ENCODE data around the gene LRP1. TPM values are rescaled to one million over a fixed set of nuclear protein-coding genes. Genes with fewer than 3 reads are reported as not detected.

Gene LRP1
- total RNA-seq, 1 experiment from 2014 or later: 28.8 TPM

DNA sequence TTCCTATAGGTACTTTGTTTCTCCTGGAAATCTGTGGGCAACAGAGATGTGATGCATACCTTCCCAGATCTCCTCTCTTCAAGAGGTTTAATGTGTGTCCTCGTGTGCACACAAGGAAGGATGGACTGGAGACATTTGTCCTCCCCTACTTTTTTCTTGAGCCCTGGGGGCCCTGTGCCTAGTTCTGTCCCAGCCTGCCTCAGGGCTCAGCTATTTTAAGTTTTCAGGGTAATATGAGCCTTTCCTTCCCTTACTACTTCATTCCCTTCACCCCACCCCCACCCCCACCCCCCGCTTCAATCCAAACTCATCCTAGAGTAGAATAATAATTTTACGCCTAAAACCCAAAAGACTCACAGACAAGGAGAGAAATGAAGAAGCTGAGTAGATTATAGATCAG lies 122.3 kb downstream of the LRP1 start:
- DNase-seq (ENCODE audit: low read depth): no peak

DNA sequence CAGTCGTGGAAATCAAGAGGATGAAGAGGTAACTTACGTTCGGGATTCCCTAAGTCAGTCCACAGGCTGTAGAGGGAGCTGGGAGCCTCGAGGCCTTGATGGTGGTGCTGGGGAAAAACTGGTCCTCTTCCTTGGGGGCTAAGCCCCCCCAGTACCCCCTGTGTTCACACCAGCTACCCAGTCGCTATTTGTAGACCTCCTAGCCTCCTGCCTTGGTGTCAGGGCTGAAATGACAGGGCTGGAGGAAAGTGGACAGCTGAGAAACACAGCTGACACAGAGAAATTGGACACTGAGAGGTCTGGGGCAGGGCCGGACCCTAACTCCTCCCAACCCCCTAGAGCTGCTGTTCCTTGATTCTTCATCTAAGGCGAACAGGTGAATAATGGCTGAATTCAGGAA lies 122.7 kb downstream of the LRP1 start, which contains the start of gene STAC3:
Gene STAC3, minus strand, starts transcription at position 232 of the 400 bp plus-strand sequence. CDS start 1,551 bp downstream, outside the sequence.
- DNase-seq (ENCODE audit: low read depth): no peak

DNA sequence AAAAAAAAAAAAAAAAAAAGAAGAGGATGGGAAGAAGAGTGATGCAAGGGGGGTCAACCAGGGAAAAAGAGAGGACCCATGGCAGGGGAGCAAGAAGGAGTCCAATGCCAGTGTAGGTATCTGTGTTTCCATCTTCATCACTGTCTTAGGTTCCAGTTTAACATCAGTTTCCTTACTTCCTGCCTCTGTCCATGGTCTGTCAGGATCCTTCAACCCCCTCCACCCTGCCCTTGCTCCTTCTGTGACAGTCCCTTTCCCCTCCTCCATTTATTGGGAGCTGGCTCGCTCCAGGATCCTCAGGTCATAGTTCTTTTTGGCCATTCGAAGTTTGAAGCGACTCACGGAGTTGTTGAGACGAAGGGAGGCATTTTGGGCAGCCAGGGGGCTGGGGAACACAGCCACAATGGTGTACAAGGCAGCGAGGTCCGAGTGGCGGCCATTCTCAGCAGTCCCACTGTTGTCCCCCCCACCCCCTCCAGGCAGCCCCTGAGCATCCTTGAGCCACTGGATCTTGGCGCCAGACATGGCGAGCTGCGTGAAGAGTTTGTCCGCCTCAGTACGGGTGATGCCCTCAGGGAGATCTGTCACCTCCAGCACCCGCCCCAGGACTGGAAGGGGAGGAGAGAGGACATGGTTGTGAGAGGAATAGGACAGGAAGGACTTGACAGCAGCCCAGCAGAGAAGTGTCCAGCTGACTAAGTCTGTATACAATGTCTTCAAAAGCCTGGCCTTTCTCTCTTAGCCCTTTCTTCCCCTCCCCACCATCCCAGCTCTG lies 126.4 kb downstream of the LRP1 start:
- DNase-seq (ENCODE audit: low read depth): no peak

DNA sequence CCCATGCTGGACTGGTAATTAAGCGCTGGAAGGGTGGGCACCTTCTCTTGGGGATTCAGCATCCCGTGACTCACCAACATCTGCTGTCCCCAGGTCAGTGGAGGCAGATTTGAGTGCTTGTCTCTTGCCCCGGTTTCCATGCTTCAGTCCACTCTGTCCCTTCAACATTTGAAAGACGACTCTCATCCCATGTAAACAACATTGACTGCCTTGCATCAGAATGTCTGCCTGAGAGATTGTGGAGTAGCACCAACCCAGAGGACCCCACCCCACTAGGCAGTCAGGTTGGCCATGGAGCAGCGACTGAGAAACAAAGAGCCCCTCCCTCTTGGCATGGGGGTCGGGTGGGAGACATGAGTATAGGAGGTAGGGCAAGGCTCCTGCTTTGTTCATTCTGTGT lies 127.6 kb downstream of the LRP1 start:
- DNase-seq (ENCODE audit: low read depth): no peak

DNA sequence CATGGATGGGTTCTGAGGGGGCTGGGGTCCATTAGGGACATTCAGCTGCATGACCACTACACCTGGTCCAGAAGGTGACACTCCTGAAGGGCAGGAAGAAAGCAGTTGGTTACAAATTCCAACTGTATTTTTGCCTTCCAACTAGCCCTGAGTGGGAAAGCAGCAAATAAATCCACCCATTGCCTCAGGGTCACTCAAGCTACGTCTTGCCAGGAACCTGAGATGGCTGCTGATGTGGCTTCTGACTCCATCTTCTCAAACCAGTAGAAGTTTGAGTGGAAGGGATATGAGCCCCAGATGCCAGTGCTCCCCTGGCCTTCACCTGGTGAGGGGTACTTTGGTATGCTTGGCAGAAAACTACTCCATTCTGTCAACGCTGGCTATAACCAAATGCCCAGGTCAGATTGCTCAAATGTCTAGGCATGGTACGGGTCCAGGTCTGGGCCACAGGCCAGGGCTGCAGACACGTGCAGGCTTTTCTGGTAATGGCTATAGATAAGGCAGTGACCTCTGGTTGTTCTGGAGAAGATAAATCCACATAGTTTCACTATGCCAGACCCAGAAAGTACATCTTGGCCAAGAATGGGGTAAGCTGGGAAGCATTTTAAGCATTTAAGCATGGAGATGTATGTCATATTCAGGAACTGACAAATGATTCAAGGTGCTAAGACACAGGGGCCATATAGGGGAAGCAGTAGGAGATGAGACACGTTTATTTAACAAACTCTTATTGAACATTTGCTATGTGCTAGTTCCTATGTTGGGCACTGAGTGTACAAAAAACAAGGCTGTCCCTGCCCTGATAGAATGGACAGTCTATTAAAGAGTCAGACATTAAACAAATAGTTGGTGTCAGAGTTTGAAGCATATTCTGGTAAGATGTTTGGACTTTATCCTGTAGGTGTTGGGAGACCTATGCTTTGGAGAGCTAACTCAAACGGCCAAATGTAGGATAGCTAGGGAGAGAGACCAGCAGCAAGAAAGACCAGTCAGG lies 131.0 kb downstream of the LRP1 start:
- DNase-seq (ENCODE audit: low read depth): no peak

DNA sequence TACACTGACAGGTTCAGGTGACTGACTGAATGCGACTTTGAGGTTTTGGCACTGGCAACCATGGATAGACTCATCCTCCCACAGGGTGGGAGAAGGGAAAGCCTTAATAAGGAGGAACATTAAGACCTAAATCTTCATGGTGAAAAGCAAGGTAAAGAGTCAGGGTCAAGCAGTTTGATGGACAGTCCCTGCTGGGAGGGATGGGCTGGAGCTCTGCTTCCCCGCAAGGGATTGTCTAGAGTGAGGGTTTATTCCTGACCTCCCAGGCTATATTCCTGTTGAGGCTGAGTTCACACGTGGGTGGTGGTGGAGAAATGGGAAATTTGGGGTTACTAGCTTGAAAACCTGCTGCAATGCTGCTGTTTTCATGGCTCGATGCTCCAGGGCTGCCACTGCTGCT lies 132.1 kb downstream of the LRP1 start:
- no peak for DNase-seq (ENCODE audit: low read depth)

DNA sequence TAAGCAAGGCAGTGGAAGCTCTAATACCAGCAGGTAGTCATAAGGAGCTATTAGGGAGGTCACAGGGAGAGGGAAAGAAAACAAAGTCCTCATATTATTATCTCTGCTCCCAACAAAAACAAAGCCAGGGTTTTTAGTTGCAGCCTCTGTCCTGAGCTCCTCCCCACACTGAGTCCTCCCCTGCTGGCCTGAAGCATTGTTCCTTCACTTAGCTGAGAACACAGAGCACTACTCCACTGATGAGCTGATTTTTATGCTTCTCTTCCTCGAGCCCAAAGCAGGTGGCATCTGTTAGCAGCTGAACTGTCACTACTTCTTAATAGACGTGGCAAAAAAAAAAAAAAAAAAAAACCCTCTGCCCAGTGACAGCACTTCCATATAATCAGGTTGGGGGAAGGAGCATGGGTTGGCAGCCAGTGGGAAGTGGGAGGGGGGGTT lies 133.2 kb downstream of the LRP1 start:
- DNase-seq (ENCODE audit: low read depth): no peak

DNA sequence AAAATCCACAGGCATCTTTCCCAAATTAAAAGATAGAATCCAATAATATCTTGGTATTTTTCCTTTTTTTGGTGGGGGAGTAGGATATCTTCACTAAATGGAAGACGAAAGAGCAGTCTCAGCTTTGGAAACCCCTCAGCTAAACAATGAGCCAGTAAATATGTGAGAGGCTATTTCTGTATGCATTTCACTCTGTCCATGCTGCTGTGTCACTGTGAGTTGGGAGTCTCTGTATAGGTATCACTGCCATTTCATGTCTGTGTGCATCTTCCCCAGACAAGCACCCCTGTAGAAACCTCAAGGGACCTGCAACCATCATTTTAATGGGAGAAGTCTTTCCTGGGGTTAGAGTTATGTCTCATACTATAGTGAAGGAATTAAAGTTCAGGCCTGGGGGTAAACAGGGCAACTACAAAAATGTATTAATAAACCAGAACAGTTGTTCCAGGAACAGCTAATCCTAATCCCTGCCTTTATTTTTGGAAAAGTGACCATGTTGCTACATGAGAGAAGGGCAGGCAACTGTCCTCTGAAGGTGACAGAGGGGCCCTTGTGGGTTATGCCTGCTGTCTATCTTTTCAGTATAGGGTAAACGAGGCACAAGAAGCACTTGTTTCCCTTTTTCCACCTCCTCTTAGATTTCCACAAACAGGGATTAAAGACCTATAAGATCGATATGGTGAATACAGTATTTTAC lies 134.0 kb downstream of the LRP1 start:
- no peak for DNase-seq (ENCODE audit: low read depth)

Other genes with a start within 250 kb of the LRP1 start
- not detected in 2 replicates for gene SDR9C7, start 194.1 kb upstream of the LRP1 start, total RNA-seq (2014; rRNA removed; shearing (Covaris generic))
- 0.29 TPM in 1 of 2 replicates, not detected in the other for gene RDH16, start 170.9 kb upstream of the LRP1 start, total RNA-seq (2014; rRNA removed; shearing (Covaris generic))
- gene ZBTB39, start 121.9 kb upstream of the LRP1 start, total RNA-seq (2014; rRNA removed; shearing (Covaris generic)): 2.3 and 2.6 TPM in 2 replicates
- not detected in 2 replicates for gene TAC3, start 112.0 kb upstream of the LRP1 start, total RNA-seq (2014; rRNA removed; shearing (Covaris generic))
- gene MYO1A, start 78.4 kb upstream of the LRP1 start, total RNA-seq (2014; rRNA removed; shearing (Covaris generic)): not detected in 2 replicates
- 27.9 and 30.4 TPM in 2 replicates for gene NEMP1, start 49.7 kb upstream of the LRP1 start, total RNA-seq (2014; rRNA removed; shearing (Covaris generic))
- gene NAB2, start 39.4 kb upstream of the LRP1 start, total RNA-seq (2014; rRNA removed; shearing (Covaris generic)): 10.9 and 17.6 TPM in 2 replicates
- 29.4 and 33.0 TPM in 2 replicates for gene STAT6, start 17.1 kb upstream of the LRP1 start, total RNA-seq (2014; rRNA removed; shearing (Covaris generic))
- not detected in 2 replicates for gene LRP1-AS, start 19.1 kb downstream of the LRP1 start, total RNA-seq (2014; rRNA removed; shearing (Covaris generic))
- 1.7 and 4.1 TPM in 2 replicates for gene NXPH4, start 88.3 kb downstream of the LRP1 start, total RNA-seq (2014; rRNA removed; shearing (Covaris generic))
- gene SHMT2, start 101.2 kb downstream of the LRP1 start, total RNA-seq (2014; rRNA removed; shearing (Covaris generic)): 89.3 and 108 TPM in 2 replicates
- 0.84 TPM in 1 of 2 replicates, not detected in the other for gene STAC3, start 122.7 kb downstream of the LRP1 start, total RNA-seq (2014; rRNA removed; shearing (Covaris generic))

Data from RPMI7951 (cell line).